HG02571 (cell line): ENCODE measurements around the gene NKAIN2.
"Not testable (repeated sequence)": the region's sequence is repeated elsewhere in the genome, so short reads cannot be mapped to it uniquely, and the experiment has no call there.

Experiments
- ATAC-seq: cut with Tn5 transposase; IDR thresholded peaks from one replicate; pipeline ENCODE4 v1.9.1; 2021; ENCODE audit warnings: mild to moderate bottlenecking, moderate library complexity; ENCODE audit not compliant: unreplicated experiment

Gene NKAIN2

DNA sequence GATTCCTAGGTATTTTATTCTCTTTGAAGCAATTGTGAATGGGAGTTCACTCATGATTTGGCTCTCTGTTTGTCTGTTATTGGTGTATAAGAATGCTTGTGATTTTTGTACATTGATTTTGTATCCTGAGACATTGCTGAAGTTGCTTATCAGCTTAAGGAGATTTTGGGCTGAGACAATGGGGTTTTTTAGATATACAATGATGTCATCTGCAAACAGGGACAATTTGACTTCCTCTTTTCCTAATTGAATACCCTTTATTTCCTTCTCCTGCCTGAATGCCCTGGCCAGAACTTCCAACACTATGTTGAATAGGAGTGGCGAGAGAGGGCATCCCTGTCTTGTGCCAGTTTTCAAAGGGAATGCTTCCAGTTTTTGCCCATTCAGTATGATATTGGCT, 363.6 kb downstream of the NKAIN2 start:
- ATAC-seq, result not testable (repeated sequence)

DNA sequence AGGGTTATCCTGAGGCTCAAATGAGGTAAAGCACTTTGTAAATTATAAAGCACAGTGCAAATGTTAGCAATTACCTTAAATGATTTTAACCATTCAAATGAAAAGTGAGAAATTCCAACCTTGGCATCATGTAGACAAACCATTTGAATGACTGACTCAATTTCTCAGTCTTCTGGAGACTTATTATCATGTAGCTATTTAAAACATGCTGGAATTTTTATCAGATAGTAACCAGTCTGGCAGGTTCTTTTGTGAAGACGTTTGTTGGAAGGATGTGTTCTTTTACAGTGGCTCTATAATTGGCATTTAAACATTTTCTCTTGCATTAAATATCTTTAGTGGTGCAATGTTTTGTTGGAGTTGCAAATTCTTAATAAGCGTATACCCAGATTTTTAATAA, 386.6 kb downstream of the NKAIN2 start:
- no peak for ATAC-seq

DNA sequence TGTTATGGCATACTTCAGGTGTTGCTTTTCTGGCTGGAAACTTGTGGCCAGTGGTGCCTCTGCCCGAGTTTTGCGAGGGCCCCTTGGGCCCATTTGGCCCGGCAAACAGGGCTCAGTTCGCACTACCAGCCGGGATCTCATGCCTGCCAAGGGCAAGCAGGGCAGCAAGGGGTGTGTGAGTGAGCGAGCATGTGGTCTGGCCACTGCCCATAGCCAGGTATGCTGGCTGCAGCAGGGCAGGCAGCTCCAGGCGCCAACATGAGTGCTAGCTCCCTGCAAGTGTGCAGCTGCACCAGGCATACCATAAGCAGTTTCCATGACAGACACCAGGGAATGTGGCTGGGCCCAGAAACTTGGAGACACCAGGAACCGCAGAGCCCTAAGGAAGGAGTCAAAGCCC, 389.5 kb downstream of the NKAIN2 start:
- ATAC-seq, result no peak

DNA sequence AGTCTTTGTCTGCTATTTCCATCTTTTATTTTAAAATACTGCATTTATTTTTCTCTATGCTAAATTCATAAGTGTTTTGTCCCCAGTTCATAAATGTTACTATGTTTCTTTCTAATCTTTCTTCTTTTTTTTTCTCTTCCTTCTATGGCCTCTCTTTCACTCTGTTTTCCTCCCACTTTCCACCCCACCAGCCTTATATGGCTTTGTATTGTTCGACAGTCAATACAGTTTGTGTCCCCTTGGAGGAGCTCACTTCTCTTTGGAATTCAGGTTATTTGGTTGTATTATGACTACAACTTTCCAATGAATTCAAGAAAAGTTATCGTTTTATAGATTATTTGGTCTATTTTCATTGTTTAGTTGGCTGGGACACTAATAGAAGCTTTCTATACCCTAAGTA, 393.5 kb downstream of the NKAIN2 start:
- ATAC-seq, result no peak

DNA sequence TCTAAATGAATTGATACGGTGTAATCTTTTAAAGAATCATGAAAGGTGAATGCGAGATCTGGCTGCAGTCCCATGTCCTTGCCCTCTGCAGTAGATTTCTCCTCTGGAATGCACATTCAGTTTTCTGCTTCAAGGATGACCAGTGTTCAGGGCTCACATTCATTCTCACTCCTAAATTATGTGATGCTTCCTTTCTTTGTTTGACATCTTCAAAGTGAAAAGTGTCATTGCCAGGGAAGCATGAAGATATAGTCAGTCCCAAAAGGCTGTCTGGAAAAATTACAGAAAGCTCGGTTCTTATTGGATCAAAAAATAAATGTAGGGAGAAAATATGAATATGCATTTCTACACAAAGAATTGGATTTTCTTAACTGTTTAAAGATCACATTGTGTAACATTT, 395.6 kb downstream of the NKAIN2 start:
- no peak for ATAC-seq

DNA sequence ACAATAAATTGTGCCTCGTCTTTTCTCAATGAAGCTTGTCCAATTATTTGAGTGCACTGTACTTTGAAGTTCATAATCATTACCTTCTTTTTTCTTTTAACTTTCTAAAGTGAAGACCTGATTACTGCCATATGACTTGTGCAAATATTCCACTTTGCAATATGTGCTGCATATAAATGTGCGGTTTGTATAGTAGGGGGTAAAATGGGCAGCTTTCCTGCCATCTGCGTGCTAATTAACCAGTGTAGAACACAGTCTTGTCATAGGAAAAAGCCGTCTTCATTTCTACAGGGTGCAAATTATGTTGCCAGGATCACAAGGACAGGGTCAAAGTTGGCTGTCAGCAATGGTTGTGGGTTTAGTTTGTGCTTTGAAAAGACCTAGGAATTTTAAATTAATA, 397.0 kb downstream of the NKAIN2 start:
- ATAC-seq, result no peak

DNA sequence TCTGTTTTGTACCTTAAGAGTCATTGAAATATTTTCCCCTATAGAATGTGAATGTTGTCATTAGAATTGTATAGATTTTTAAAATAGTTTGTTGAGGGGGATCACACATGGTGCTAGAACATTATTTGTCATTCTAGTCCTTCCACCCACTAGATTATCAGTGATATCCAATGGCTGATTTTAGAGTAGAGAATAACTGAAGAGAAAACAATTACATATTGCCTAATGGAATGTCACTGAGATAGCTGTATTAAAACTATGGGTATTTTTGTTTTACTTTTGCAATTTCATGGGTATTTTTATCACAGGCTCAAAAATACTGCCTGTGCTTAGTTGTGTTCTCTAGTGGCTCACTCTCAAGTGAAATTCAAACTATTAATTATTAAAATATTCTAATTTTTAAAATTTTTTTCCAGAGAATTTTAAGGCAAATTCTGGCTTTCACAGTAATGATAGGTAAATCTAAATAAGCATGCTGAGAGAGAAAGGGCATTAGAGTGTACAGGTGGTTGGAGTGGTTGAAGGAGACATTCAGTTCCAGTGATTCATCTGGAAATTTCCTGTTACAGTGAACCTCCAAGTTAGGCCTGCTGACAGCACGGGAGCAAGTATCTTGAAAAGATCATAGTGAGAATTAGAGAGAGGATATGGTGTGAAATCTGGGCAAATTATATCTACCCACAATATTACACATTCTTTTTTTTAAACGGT, 399.6 kb downstream of the NKAIN2 start:
- ATAC-seq, result no peak

DNA sequence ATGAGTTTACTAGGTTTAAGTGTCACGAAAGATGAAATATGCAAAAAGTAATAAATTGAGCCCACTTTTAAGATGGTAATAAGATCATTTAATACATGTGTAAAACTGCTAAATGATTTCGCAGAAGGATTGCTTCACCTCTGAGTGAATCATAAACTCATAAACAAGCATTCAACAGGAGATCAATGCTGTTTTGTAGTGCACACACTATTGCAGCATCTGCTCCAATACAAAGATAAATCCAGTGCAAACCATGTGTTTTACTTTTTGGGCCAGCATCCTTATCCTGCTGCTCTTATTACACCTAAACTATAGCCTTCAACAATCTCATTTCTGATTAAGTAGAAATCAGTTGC, 400.1 kb downstream of the NKAIN2 start:
- ATAC-seq, result no peak

DNA sequence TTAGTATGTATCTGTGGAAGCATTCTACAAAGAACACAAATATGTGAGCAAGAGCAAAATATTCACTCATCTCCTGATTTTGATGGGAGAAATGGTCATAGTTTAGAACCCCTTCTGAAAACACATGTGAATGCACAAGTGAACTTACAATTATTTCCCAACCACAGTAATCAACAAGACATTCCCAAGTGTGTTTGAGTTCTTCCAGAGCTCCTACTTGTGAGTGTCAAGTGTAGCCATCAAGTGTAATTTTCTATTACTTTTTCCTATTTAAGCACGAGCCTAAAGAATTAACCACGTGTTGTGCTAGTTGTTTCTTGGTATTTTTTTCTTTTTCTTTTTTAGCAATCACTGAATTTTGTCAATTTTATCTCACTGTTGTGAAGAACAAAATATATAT, 402.3 kb downstream of the NKAIN2 start:
- ATAC-seq, result no peak

DNA sequence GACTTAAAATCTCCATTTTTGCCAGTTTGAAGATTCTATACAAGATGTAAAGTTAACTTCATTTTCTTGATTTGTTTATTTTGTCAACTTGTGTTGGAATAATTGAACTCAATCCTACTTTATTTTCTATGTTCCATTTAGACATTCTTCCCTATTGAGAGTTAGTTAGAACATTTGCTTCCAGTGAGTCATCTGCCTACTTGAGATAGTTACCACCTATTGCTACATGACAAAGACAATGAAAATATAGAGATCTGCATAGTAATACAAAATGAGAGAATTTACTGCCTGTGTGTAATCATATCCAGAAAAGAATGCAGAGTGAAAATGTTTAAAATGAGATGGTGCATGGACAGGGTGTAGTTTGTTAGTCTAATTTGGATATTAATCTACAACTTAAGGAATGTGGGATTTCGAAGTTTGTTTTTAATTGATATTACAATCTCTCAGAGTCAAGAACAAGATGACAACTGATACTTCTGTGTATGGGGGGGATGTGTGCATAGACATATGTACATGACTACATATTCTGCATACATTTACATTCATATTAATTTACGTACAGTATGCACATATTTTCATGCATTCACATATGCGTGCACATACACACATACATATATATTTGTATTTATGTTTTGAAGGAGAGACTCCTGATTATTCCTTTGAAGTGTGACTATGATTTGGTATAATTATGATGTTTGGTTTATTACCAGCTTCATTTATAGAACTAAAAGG, 420.1 kb downstream of the NKAIN2 start:
- no peak for ATAC-seq

DNA sequence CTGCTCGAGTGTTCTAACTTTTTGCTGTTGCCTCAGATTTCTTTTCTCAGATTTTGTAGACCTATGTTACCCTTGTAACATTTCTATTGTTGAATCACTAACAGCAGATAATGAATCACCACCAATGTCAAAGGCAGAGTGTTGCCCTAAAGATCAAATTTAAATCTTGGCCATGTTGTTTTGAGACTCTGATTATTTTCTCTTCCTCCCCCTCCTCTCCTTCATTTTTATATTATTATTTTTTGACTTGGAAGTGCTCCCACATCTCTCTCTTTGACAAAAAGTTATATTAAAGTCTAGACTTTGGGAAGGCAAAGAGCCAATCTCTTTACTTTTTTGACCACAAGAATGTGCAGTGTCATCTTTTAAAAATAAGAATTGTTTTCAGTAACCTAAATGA, 422.7 kb downstream of the NKAIN2 start:
- ATAC-seq, result no peak

DNA sequence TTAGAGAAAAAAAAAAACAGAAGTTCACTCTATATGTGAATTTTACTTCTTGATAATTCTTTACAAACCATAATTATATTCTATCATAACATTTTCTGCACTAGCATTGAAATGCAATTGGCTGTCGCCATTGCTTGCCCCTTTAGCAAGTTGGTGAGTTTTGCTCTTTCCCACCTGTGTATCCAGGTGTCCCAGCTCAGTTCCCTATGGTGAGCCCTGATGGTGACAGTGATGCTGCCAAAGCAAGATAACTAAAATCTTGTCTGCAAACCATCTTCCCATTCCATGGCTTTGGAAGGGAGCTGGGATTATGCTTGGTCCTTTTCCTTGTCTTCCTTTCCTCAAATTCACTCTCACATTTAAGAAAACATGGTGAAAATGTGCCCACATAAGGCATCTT, 429.6 kb downstream of the NKAIN2 start:
- ATAC-seq, result no peak

DNA sequence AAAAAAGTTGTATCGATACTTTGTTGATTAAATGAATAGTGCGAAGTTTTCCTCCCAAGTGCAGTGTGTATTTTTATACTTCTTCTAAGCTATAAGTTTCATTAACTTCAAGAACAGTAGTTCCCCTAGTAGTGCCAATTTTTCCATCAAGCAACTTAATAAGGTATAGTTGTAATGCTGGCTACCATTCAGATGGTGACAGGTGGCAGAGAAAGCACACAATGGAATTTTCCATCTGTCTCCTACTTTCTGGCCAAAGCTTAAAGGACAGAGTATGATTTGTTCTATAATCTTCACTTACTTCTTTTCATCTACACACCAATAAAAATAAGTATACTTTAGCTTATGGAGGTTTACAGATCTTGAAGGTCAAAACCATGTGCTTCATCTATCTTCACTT, 431.1 kb downstream of the NKAIN2 start:
- no peak for ATAC-seq

DNA sequence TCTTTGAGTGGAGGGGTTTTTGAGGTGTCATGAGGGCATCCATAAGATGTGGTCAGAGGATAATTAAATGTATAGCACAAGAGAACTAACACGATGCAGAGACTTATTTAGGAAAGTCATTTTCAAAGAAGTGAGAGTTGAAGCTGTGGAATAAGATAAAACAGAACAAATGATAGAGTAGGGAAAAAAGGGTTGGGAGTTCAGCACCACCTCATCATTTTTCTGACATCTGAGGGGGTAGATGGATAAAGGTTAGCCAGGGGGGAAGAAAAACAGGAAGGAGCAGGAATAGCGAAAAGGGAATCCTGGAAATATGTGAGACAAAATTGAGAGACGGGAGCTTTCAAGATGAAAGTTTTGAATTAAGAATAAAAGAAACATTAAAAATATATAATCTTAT, 434.2 kb downstream of the NKAIN2 start:
- no peak for ATAC-seq

DNA sequence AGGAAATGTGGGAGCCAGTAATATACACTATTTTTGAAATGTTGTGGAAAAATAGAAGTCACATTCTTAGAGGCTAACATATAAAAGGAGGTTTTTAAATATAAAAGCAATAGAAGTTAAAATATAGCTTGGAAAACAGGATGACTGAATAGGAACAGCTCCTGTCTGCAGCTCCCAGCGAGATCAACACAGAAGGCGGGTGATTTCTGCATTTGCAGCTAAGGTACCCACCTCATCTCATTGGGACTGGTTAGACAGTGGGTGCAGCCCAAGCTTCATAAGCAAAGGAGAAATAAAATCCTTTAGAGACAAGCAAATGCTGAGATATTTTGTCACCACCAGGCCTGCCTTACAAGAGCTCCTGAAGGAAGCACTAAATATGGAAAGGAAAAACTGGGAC, 434.7 kb downstream of the NKAIN2 start:
- ATAC-seq, result not testable (repeated sequence)

DNA sequence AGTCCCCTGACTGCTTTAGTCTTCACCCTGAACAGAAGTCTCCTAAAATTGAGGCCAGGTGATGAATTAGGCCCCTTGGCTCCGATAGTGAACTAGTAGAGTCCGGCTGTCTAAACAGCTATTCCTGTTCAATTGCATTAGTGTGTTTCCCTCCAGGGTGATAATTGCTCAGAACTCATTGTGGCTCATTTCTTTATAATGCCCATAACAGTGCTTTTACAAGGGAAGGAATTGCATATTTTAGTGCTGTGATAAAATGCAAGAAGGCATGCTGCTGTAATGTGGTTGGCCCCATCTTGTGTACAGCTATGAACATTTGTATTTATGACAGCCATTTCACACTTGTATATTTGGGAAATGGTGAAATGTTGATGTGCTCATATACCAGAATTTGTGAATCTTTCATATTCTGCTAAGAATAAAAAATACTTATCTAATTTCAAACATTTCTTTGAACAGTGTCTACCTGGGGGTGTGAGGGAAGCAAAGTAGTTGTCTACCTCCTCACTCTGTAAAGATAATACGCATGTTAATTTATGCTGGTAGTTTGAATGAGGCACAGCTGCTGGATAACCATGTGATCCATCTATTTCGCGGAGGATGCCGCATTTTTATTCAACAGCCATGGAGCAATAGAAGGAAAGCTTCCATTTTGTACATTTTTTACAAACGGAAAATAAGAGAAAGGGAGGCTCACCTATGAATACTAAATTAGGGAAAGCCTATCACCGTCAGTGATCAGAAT, 451.4 kb downstream of the NKAIN2 start:
- no peak for ATAC-seq

DNA sequence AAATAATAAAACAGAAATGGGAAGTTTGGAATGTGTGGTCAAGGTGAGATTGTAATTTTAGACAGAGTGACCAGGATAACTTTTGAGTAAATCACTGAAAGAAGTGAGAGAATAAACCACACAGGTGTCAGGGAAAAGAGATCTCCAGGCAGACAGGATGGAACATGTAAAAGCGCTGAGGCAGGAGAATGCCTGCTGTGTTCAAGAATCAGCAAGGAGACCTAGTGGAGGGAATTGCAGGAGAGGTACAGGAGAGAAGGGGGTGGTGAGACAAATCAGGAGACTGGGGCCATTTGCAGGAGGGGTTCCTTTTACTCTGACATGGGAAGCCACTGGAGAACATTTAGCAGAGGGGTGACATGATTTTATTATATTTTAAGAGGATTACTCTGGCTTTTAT, 456.7 kb downstream of the NKAIN2 start:
- ATAC-seq, result no peak

DNA sequence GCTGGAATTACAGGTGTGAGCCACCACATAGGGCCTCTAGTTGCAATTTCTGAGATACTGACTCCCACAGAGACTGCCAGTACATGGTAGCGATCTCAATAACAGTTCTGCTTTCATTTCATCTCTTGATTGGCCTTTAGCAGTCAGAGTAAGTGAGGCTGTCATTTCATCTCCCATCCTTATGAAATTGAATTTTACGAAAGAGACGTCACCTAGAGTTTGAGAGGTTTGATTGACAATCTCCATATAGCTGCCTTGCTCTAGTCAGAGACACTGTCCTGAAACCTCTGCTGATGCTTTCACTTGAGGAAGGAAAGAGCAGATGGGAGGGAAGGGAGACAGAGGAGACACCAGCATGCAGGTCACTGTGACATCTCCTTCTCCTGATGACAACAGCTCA, 466.1 kb downstream of the NKAIN2 start:
- no peak for ATAC-seq

DNA sequence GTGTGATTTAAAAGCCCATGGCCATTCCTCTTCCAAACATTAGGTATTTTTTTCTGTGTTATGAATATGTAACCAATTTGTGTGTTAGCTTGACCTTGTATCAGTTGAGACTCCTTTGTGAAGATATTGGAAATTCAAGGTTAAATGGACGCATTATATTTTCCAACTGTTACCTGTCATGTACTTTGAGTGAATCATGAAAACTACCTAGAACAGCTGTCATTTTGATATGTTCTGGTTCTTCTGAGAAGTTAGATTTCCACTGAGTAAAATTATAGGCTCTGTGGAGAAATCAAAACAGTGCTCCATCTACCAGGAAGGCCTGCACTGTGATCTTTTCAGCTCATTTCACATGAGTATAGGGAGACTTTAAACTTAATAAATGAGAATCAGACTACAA, 470.0 kb downstream of the NKAIN2 start:
- no peak for ATAC-seq

DNA sequence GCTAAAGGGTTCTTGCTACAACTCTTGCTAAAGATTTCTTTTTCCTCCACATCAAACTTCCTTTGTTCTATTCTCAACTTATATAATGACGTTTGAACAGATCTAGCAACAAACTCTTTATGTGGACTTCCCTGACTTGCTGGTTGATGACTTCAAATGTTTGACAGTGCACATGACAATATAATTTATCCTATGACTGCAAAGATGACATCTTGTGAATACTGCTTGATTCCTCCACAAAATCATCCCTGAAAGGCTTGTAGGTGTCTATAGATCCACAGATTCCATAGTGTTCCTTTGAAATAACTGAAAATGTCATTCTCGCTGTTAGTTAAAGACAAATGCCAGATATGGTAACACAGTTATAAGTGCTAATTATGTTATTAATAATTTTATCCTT, 478.9 kb downstream of the NKAIN2 start:
- ATAC-seq, result no peak

DNA sequence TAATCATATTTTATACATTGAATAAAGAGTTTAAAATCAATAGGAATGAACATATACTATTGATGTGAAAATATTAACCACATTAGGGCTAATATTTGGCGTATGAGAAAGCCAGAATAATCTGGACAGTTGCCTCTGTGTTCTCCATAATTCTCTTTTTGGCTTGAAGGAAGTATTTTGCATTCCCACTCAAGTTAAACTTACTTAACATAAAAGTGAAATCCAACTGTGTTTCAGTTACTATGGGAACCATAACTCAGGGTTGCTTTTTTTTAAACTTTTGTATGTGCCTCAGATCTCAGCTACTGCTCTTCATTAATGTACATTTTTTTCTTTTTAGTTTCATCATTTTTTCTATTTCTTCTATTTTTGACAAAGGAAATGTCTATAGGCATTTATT, 479.8 kb downstream of the NKAIN2 start:
- ATAC-seq, result no peak

DNA sequence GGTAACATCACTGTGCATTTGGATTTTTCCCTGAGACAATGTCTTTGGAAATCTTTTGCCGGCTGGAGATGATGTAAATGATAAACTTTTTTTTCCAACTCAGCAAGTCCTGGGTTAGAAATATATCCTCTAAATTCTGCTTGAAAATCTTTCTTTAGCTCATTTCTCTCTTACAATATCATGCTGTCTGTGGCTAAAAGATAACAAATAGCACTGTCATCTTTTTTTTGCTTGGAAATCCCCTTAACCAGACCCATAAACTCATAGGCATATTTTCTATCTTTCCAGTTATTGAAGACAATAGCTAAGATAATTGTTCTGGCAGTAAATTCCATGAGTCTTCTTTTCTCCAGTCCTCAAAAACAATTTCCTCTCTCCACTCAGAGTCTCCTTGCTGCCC, 481.5 kb downstream of the NKAIN2 start:
- ATAC-seq, result no peak
